Gastrocnemius medialis (tissue), 4 donors: ENCODE measurements around the gene PLB1.

Experiments used
- POLR2A ChIP-seq, 2 donors: fragments of 450-650 bp; IDR thresholded peaks; one replicate each; pipeline ENCODE4 v1.6.1; 2017; ENCODE audit warnings: antibody characterized with exemption in 2 of 2, mild to moderate bottlenecking in 2 of 2, moderate library complexity in 2 of 2
- TF ChIP-seq, protein P1 (sequence below), 5 experiments: fragments of 450-650 bp in 3 of 5; fragments of 200-600 bp in 2 of 5; sonication (generic) in 2 of 5; IDR thresholded peaks in 4 of 5; conservative IDR thresholded peaks in 1 of 5; 1 replicate in 4 of 5; 2 replicates in 1 of 5; pipeline ENCODE4 v1.5.1; 2016 to 2019; ENCODE audit warnings: antibody characterized with exemption in 5 of 5, mild to moderate bottlenecking in 3 of 5, moderate library complexity in 3 of 5

DNA sequence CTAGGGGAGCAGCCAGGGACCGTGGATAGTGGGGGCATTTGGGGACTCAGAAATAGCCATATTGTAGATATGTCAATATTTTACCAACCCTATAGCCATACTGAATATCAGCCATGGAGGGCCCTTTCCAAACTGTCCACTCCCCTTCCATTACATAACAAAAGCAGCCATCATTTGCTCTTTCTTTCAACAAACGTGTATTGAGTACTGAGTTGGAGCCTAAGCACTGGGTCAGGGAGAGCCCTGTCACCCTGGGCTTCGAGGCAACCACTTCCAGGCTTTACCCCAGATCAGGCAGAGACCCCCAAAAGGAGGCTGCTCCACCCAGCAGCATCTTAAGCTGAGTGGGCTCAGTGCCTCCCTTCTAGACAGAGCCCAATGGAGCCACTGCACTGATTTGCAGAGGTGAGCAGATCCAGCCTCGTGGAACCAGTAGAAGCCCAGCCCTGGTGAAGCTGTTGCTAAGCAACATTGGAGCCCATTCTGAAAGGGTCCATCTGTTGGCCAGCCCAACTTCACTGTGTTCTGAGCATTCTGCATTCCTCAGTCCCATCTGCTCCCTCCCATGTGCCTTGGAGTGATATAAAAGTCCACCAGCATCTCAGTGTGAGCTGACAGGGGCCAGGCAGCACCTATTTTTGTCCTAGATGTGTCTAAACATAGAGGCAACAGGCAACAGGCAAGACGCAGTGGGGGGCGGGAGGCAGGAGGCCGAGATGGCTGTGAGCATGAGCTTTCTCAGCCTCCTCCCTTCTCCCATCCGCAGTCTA lies 112.1 kb downstream of the PLB1 start:
- TF ChIP-seq, protein P1, sequence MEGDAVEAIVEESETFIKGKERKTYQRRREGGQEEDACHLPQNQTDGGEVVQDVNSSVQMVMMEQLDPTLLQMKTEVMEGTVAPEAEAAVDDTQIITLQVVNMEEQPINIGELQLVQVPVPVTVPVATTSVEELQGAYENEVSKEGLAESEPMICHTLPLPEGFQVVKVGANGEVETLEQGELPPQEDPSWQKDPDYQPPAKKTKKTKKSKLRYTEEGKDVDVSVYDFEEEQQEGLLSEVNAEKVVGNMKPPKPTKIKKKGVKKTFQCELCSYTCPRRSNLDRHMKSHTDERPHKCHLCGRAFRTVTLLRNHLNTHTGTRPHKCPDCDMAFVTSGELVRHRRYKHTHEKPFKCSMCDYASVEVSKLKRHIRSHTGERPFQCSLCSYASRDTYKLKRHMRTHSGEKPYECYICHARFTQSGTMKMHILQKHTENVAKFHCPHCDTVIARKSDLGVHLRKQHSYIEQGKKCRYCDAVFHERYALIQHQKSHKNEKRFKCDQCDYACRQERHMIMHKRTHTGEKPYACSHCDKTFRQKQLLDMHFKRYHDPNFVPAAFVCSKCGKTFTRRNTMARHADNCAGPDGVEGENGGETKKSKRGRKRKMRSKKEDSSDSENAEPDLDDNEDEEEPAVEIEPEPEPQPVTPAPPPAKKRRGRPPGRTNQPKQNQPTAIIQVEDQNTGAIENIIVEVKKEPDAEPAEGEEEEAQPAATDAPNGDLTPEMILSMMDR (IDR thresholded peaks at IDR 0.05 in 4 of 5, conservative IDR thresholded peaks at IDR 0.05 in 1 of 5) = no peak
- TF ChIP-seq POLR2A (IDR thresholded peaks at IDR 0.05) = peak; percentile 64 to 81
